Epithelial cell of proximal tubule (primary cell): Measurements from ENCODE around the gene ELMO3. TPM values are rescaled to one million over a fixed set of nuclear protein-coding genes. Genes with fewer than 3 reads are reported as not detected.

Experiments
- DNase-seq: peaks from one replicate; pipeline ENCODE4 v3.0.0-alpha.2; 2011; ENCODE audit warnings: low read depth
- H3K4me3 ChIP-seq: 2 replicates; pipeline ENCODE4 v1.5.1; 2011; ENCODE audit warnings: low read depth, mild to moderate bottlenecking, low read length
- total RNA-seq: library from RNA; depleted of rRNA; stranded (reverse); fragments of >200 nt; gene quantifications from 2 replicates; pipeline ENCODE4 v1.2.3, GENCODE V29; 2015
- TF ChIP-seq, protein P1 (sequence below): conservative IDR thresholded peaks from 2 replicates; pipeline ENCODE4 v1.5.1; 2012; ENCODE audit warnings: low read depth, mild to moderate bottlenecking, low read length

Gene ELMO3
- total RNA-seq, 1 donor from 2014 or later = 11.0 TPM

- no peak for DNase-seq
- peak overlapping the region; percentile 30 for H3K4me3 ChIP-seq
- TF ChIP-seq, protein P1, sequence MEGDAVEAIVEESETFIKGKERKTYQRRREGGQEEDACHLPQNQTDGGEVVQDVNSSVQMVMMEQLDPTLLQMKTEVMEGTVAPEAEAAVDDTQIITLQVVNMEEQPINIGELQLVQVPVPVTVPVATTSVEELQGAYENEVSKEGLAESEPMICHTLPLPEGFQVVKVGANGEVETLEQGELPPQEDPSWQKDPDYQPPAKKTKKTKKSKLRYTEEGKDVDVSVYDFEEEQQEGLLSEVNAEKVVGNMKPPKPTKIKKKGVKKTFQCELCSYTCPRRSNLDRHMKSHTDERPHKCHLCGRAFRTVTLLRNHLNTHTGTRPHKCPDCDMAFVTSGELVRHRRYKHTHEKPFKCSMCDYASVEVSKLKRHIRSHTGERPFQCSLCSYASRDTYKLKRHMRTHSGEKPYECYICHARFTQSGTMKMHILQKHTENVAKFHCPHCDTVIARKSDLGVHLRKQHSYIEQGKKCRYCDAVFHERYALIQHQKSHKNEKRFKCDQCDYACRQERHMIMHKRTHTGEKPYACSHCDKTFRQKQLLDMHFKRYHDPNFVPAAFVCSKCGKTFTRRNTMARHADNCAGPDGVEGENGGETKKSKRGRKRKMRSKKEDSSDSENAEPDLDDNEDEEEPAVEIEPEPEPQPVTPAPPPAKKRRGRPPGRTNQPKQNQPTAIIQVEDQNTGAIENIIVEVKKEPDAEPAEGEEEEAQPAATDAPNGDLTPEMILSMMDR = no peak
Measured at GRCh38 chr16:67154578-67155294, 44.2 kb upstream of the ELMO3 start.

DNA sequence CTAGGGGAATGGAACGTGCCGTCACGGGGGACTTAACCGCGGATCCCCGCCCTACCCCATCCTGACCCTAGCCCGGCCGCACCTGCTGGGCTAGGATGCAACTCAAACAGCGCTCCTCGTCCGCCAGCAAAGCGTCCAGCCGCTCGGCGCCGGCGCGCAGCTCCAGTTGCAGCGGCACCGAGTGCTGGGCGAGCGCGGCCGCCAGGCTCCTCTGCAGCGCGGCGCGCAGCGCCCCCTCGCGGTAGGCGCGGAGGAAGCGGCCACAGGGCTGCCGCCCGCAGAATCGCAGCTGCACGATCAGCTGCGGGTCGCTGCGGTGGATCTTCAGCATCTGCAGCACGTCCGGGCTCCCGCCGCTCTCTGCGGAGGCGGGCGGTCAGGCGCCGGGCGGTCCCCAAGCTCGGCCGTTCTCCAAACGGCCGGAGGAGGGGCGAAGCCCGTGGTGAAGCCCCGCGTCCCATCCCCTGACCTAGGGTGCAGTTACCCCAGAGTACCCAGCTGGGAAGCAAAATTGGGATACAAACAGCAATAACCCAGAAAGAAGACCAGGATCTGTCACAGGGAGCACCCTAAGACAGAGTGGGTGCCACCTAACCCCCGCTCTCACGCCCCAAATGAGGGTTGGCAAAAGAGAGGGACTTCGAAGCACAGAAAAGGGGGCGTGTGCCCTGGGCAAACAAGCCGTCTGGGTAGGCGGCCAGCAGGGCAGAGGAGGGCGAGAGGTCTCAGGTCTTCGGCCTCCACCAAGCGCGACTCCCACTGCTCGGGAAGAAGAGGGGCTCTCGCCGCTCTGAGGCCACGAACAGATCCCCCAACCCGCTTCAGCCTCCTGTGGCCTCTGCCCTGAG is 43.4 kb upstream of the ELMO3 start:
- no peak for DNase-seq
- H3K4me3 ChIP-seq = peak overlapping the region; percentile 30
- TF ChIP-seq, protein P1 = peak; percentile 81

GRCh38 chr16:67156143-67156844 is 42.6 kb upstream of the ELMO3 start:
- no peak for DNase-seq
- H3K4me3 ChIP-seq = no peak overlapping the region
- TF ChIP-seq, protein P1 = no peak

- TF ChIP-seq, protein P1 = no peak
- H3K4me3 ChIP-seq = no peak overlapping the region
Measured at GRCh38 chr16:67157106-67157748, 41.7 kb upstream of the ELMO3 start.

DNA sequence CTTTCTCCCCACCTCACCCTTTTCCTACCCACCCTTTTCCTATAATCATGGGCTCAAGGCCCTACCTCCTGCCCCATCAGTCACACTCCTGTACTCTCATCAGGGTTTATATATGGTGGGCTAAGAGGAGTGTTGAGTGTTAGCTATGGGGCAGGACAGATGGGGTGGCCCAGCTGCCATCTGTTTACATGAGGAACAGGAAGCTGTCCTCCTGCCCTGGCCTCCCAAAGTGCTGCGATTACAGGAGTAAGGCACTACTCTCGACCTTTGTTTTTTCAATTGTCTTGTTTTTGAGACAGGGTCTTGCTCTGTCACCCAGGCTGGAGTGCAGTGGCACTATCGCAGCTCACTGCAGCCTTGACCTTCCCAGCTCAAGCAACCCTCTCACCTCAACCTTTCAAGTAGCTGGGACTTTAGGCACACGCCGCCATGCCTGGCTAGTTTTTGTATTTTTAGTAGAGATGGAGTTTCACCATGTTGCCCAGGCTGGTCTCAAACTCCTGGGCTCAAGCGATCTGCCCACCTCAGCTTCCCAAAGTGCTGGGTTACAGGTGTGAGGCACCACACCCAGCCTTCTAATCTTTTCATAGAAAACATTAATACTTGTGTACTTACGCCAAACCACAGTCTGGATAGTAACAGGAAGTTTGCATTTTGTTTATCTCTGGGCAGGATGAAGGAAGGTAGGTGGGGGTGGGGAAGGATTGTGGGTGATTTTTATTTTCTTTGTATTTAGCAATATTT is 40.9 kb upstream of the ELMO3 start:
- no peak for DNase-seq

More at GRCh38 chr16:67157106-67157748, 41.7 kb upstream of the ELMO3 start:
- no peak for DNase-seq

More for the DNA sequence above, 40.9 kb upstream of the ELMO3 start:
- TF ChIP-seq, protein P1 = no peak
- H3K4me3 ChIP-seq = no peak overlapping the region
